ENCODE results near the gene AOPEP. TPM values are rescaled to one million over a fixed set of nuclear protein-coding genes. Genes with fewer than 3 reads are reported as not detected.

Gene AOPEP
- total and polyA plus RNA-seq, 9 of the 15 experiments (the other 6 are each of a cell fraction or from before 2014, with no cell fraction given) = 4.5 to 19.3 (median 13.5) TPM

GRCh38 chr9:95027914-95028852, 301.7 kb downstream of the AOPEP start:
- H3K4me2 ChIP-seq (ENCODE audit: insufficient read depth, low read length) = no peak overlapping the region
- H3K36me3 ChIP-seq (ENCODE audit: control insufficient read depth, insufficient read depth, low read length) = no peaks in the 10 kb centered on the region
- no peaks in the 10 kb centered on the region for H3K9me3 ChIP-seq (replicated peaks; ENCODE audit: control insufficient read depth, insufficient read depth, low read depth, low read length)
- 74% methylated on average over 11 of the region's 11 CpGs for WGBS (ENCODE audit: insufficient coverage, low coverage, missing lambda C conversion rate)
- ChIA-PET CTCF (ENCODE audit: low intra/inter-chr PET ratio) (no interaction called here), POLR2A (interaction anchor here (0.9 kb wide), 1 partner anchor 8 kb away, joined by 3 read pairs; no protein-coding TSS in a partner anchor)
- BruUV-seq (replicated peaks) = no TSS peak
- no peak for TF ChIP-seq FOXJ3 (CRISPR knock-in tag; IDR thresholded peaks at IDR 0.05)
- no peak for TF ChIP-seq KDM2B (CRISPR knock-in tag; IDR thresholded peaks at IDR 0.05)
- no peak for TF ChIP-seq SMAD3 (CRISPR knock-in tag; conservative IDR thresholded peaks at IDR 0.05)
- no peak for TF ChIP-seq HSF4 (CRISPR knock-in tag; IDR thresholded peaks at IDR 0.05; ENCODE audit: borderline replicate concordance)
- TF ChIP-seq ETV5 (CRISPR knock-in tag; IDR thresholded peaks at IDR 0.05; ENCODE audit: low read depth) = no peak
- TF ChIP-seq CBX8 (IDR thresholded peaks at IDR 0.05; ENCODE audit: borderline replicate concordance, extremely low read depth, low read depth, low read length, poor library complexity, severe bottlenecking) = no peak
- no peak for TF ChIP-seq BACH1 (tag; IDR thresholded peaks at IDR 0.05)
- no peak for TF ChIP-seq ZNF830 (CRISPR knock-in tag; IDR thresholded peaks at IDR 0.05)
- TF ChIP-seq BDP1 (IDR thresholded peaks at IDR 0.05; ENCODE audit: insufficient read depth, insufficient read length) = no peak
- no peak for TF ChIP-seq CBX2 (IDR thresholded peaks at IDR 0.05; ENCODE audit: insufficient read depth, low read length, poor library complexity, severe bottlenecking)
- TF ChIP-seq ETV1 (tag; conservative IDR thresholded peaks at IDR 0.05; ENCODE audit: low read depth) = no peak
- TF ChIP-seq MNT (conservative IDR thresholded peaks at IDR 0.05) = no peak
- TF ChIP-seq NFIC (IDR thresholded peaks at IDR 0.05) = no peak
- TF ChIP-seq ERF (CRISPR knock-in tag; IDR thresholded peaks at IDR 0.05) = no peak
- TF ChIP-seq SNAPC5 (CRISPR knock-in tag; IDR thresholded peaks at IDR 0.05) = no peak
- no peaks in the 10 kb centered on the region for H3K27me3 ChIP-seq (ENCODE audit: control insufficient read depth in 2 of 2, insufficient read depth in 2 of 2, low read length in 2 of 2)
- H3K9me1 ChIP-seq (ENCODE audit: control insufficient read depth, insufficient read depth, low read length) = no peaks in the 10 kb centered on the region
- FAIRE-seq (peak; percentile 11), ATAC-seq (no peak), DNase-seq (ENCODE audit: extremely low read depth in 1 of 4, low spot score in 3 of 4) (no peak)
- no peaks in the 10 kb centered on the region; the same call in 1 of the 2 replicates for H4K20me1 ChIP-seq (replicated peaks; ENCODE audit: control insufficient read depth, insufficient read depth, low read length)
- peaks cover 9 to 15% of the 10 kb centered on the region in 2 experiments; a peak in 4 of 5 replicates for H3K4me1 ChIP-seq (replicated peaks in 1 of 2; ENCODE audit: control insufficient read depth in 2 of 2, insufficient read depth in 2 of 2, low read length in 2 of 2)
- intact Hi-C loops (cut with micrococcal nuclease) = no loop called here
- no peak overlapping the region for H3K27ac ChIP-seq (ENCODE audit: extremely low read depth, low read depth, low read length)
- no peak overlapping the region for H3K9ac ChIP-seq (ENCODE audit: insufficient read depth in 1 of 2, low read depth in 2 of 2, low read length in 2 of 2)
- H3K79me2 ChIP-seq (ENCODE audit: control insufficient read depth, insufficient read depth, low read length) = no peaks in the 10 kb centered on the region
- in situ Hi-C loops (cut with MboI) = no loop called here
- no peak overlapping the region for H3K4me3 ChIP-seq
- H2AFZ ChIP-seq (ENCODE audit: low read depth, low read length) = no peak overlapping the region

All from K562 (cell line).